Midbrain (tissue), 1 donor: ENCODE results near the gene MBD3.
"Not testable (repeated sequence)": the region's sequence is repeated elsewhere in the genome, so short reads cannot be mapped to it uniquely, and the experiment has no call there.

ENCODE experiments used
- DNase-seq: peaks from one replicate; lab custom pipeline; 2025; lab: John Stamatoyannopoulos, UW

The MBD3 gene, protein sequence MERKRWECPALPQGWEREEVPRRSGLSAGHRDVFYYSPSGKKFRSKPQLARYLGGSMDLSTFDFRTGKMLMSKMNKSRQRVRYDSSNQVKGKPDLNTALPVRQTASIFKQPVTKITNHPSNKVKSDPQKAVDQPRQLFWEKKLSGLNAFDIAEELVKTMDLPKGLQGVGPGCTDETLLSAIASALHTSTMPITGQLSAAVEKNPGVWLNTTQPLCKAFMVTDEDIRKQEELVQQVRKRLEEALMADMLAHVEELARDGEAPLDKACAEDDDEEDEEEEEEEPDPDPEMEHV

GRCh38 chr19:1592755-1593500 is at the start of gene MBD3:
Gene MBD3 (minus strand): TSS chr19:1592865. CDS start chr19:1592631, 234 bp downstream.
- DNase-seq: peak; percentile 94

DNA sequence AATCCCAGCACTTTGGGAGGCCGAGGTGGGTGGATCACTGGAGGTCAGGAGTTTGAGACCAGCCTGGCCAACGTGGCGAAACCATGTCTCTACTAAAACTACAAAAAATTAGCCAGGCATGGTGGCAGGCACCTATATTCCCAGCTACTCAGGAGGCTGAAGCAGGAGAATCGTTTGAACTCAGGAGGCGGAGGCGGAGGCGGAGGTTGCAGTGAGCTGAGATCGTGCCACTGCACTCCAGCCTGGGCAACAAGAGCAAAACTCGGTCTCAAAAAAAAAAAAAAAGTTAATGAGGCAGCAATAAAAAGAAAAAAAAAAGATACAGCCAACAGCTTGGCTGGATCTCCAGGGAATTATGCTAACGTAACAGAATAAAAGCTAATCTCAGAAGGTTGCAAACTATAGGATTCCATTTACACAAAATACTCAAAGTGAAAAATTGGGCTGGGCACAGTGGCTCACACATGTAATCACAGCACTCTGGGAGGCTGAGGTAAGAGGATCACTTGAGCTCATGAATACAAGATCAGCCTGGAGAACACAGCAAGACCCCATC is 48.3 kb upstream of the MBD3 start:
- DNase-seq: not testable (repeated sequence)

- DNase-seq: no peak
Observed at GRCh38 chr19:1636325-1637236, 43.9 kb upstream of the MBD3 start.

DNA sequence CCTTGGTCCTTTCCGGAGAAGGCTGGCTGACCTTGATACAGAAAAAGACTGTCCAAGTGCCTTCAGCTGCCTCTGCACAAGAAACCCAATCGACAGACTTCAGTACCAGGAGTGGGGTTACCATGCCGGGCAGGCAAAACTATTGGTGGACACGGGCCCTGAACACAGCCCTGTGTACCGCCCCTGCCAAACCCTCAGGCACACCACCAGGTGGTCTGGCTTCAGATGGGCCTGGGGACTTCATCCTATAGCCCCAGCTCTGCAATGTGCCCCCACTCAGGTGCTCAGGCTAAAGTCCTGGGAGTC is 42.2 kb upstream of the MBD3 start:
- DNase-seq: no peak

DNA sequence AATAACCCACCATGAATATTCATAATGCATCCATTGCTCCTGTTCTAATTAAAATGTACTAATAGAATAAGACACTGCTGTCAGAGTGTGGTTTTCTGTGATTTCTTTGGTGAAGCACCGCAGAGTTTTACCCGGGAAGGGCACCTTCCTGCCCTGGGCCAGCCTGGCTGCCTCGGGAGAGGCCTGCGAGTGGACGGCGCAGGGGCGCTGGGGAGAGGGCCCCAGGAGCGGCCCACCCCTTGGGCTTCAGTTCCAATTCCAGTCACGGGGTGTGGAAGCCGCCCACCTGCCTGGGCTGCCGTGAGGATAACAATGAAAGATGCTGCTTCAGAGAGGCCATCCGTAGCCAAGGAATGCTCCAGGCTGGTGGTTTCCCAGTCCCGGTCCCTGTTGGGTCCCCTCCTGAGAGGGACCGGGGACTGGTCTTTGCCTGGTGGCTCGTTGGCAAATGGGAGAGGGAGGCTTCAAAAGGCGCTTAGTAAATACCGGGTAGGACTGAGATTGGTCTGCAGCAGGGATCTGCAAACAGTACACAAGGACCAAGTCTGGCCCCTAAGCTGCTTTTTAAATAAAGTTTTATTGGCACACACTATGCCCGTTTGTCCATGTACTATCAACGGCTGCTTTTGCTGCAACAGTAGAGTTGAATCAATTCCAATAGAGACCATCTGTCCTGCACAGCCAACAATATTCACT is 41.7 kb upstream of the MBD3 start:
- no peak for DNase-seq

GRCh38 chr19:1633269-1633826 is 40.7 kb upstream of the MBD3 start:
- DNase-seq: no peak

GRCh38 chr19:1632462-1633268 is 40.0 kb upstream of the MBD3 start:
- no peak for DNase-seq

- no peak for DNase-seq
Observed at GRCh38 chr19:1631557-1632100, 39.0 kb upstream of the MBD3 start.

DNA sequence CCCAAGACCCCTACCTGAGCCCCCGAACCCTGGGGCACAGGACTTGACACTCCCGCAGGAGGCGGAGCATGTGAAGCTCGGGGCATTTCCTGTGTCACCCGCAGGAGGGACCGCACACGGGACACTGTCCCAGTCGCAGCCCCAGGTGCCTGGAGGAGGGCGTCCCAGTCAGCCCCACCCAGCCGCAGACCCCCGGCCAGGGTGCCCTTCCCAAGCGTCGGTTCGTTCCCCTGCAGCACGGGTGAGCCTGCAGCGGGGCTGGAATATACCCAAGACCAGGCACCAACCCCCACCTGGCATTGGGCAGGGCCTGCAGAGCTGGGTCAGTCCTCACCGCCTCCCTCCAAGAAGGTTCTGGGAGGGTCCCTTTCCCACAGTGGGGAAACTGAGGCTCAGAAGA is 38.1 kb upstream of the MBD3 start:
- DNase-seq: no peak

DNA sequence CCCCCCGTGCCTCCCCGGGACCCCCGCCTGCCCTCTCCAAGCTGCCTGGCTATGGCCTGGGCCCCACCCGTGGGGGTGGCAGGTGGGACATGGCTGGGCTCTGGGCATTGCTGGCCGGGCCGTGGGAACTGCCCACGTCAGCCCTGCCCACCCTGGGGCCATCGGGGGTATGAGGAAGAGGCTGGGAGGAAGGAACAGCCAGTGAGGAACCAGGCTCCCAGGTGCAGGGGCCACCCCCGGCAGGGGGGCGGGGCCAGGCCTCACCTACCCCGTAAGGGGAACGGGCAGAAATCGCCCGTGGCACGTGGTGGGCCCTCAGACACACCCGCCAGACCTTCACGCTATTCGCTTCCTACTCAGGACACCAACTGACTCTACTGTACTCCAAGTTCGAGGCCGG is 37.3 kb upstream of the MBD3 start:
- DNase-seq: no peak

GRCh38 chr19:1629256-1629808 is 36.7 kb upstream of the MBD3 start:
- no peak for DNase-seq

DNA sequence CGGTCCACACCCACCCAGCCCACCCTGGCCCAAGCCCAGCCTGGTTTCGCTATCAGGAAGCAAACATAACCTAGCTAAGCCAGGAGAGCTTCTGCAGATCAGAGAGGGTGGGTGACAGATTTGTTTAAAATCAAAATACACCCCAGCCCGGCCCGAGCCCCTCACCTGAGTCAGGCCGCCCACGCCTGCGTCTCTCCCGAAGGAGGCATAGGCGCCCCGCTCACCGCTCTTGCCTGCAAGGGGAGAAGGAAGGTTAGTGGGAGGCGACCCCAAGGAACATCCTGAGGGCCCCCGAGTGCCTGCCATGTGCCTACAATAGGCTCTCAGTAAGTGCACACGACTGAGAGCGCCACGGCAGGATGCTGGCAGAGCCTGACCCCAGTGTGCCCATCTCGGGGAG is 34.5 kb upstream of the MBD3 start:
- DNase-seq: no peak

DNA sequence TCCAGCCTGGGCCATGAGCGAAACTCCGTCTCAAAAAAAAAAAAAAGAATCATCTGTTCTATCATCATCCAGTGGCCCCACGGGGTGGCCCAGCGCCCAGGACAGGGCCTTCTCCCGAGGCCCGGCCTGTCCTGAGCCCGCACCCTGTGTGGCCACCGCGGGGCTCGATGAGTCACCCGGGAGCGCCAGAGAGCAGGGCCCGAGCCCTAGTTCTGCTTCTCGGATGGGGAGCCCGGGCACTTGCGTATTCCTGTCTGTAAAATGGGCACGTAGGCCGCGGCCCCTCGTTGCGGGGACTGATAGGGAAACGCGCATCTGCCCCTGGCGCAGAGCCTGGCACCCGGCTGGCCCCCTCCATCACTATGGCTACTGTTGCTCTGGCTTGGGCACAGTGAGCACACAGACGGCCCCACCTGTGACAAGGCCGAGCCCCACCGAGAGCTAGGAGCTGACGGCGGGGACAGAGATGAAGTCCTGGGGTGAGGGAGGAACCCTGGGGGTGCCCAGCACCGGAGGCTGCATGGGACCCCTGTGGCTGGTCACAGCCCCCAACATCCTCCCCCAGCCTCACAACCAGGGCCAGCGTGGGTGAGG is 33.8 kb upstream of the MBD3 start:
- no peak for DNase-seq

- DNase-seq: peak; percentile 30
Observed at GRCh38 chr19:1624458-1624857, 31.8 kb upstream of the MBD3 start.

- DNase-seq: no peak
Observed at GRCh38 chr19:1622541-1622940, 29.9 kb upstream of the MBD3 start.

GRCh38 chr19:1622007-1622406 is 29.3 kb upstream of the MBD3 start:
- DNase-seq: no peak

GRCh38 chr19:1621574-1621973 is 28.9 kb upstream of the MBD3 start:
- DNase-seq: no peak

- DNase-seq: no peak
Observed at GRCh38 chr19:1621021-1621420, 28.4 kb upstream of the MBD3 start.

DNA sequence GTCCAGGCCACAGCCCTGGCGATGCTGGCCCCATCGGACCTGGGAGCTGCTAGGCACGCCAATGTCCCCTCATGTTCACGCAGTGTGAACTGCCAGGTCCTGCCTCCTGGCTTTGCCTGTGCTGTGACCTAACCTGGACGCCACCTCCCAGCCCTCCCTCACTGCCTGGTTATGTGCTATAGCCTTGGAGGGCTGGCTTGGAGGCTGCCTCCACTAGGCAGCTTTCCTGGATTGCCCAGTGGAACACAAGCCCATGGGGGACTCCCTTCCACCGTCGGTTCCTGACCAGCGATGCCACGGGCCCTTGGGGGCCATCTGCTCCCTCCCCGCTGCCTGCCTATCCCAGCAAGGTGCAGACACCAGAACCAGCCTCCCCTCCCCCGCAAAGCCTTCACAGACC is 27.8 kb upstream of the MBD3 start:
- DNase-seq: no peak

DNA sequence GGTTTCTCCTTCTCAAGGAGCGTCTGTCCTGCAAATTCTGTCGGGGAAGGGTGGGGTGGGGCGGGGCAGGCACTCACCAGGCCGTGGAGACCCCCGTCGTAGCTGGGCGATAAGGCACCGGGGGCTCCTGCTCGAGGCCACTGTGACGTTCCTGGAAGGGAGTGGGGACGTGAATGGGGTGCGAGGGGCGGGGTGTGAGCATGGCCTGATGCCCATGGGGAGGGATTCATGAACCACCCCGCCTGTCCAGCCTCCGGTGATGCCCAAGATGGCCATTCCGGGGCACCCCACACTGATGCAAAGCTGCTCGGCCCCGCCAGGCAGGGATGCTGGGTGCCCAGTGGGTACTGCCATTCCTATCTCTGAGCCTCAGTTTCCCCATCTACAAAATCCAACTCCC is 27.0 kb upstream of the MBD3 start:
- DNase-seq: no peak
